ENCODE results near the gene LEMD1.

The LEMD1 gene

DNA sequence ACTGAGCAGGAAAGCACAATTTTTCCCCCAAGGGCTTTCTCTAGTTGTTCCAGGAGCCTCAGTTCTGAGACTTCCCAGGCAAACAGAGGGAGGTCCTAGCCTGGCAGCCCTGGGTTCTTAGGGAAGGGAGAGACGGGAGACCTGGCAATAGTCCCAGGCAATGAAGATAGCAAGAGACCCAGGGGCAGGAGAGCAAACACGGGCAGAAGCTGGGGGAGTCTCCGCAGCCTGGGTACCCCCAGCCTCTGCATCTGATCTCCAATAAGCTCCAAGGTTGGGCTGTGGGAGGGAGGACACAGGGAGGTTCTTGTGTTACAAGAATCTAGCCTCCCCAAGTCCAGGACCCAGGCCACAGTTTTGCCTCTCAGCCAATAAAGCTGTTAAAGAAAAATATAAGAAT lies 31.6 kb upstream of the LEMD1 start:
- Histone ChIP-seq H3K4me1 (ENCODE audit: control insufficient read depth, insufficient read depth, low read length, poor library complexity, severe bottlenecking) (peaks cover 19% of the 10 kb centered on the region), H3K9me3 (ENCODE audit: control insufficient read depth, low read length) (no peaks in the 10 kb centered on the region), H3K36me3 (ENCODE audit: control insufficient read depth, insufficient read depth, low read length) (no peaks in the 10 kb centered on the region), H3K4me3 (ENCODE audit: insufficient read depth, low read depth, low read length, poor library complexity, severe bottlenecking) (no peak overlapping the region), H3K27ac (ENCODE audit: insufficient read depth, low read length, poor library complexity, severe bottlenecking) (no peak overlapping the region), H3K27me3 (replicated peaks; ENCODE audit: control insufficient read depth, insufficient read depth, low read length, poor library complexity, severe bottlenecking) (peaks cover 50% of the 10 kb centered on the region)
- no peak for DNase-seq

DNA sequence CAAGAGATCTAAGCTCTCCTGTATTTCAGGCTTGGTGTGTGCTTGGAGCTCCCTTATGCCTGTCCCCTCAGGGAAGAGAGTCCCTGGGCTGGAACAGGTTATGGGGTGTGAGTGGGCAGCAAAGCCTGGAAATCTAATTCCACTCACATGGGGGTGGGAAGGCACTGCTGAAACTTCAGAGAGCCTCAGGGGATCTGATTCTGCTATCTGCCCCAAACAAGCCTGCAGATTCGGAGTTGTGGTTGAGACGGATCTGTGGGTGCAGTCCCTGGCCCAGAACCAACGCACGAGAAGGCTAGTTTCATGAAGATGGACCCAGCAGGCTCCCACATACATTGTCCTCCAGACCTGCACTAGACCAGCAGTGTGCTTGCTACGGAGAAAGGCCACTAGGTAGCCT lies 31.1 kb upstream of the LEMD1 start:
- no peaks in the 10 kb centered on the region for H3K9me3 ChIP-seq (ENCODE audit: control insufficient read depth, low read length)
- no peak overlapping the region for H3K27ac ChIP-seq (ENCODE audit: insufficient read depth, low read length, poor library complexity, severe bottlenecking)
- H3K4me1 ChIP-seq (ENCODE audit: control insufficient read depth, insufficient read depth, low read length, poor library complexity, severe bottlenecking) = peaks cover 19% of the 10 kb centered on the region
- H3K27me3 ChIP-seq (replicated peaks; ENCODE audit: control insufficient read depth, insufficient read depth, low read length, poor library complexity, severe bottlenecking) = peaks cover 47% of the 10 kb centered on the region
- DNase-seq = no peak
- no peaks in the 10 kb centered on the region for H3K36me3 ChIP-seq (ENCODE audit: control insufficient read depth, insufficient read depth, low read length)
- H3K4me3 ChIP-seq (ENCODE audit: insufficient read depth, low read depth, low read length, poor library complexity, severe bottlenecking) = no peak overlapping the region

- Histone ChIP-seq H3K27me3 (replicated peaks; ENCODE audit: control insufficient read depth, insufficient read depth, low read length, poor library complexity, severe bottlenecking) (peaks cover 41% of the 10 kb centered on the region), H3K36me3 (ENCODE audit: control insufficient read depth, insufficient read depth, low read length) (no peaks in the 10 kb centered on the region), H3K4me3 (ENCODE audit: insufficient read depth, low read depth, low read length, poor library complexity, severe bottlenecking) (no peak overlapping the region), H3K27ac (ENCODE audit: insufficient read depth, low read length, poor library complexity, severe bottlenecking) (no peak overlapping the region), H3K9me3 (ENCODE audit: control insufficient read depth, low read length) (no peaks in the 10 kb centered on the region), H3K4me1 (ENCODE audit: control insufficient read depth, insufficient read depth, low read length, poor library complexity, severe bottlenecking) (peaks cover 19% of the 10 kb centered on the region)
- no peak for DNase-seq
Measured at GRCh38 chr1:205452364-205452763, 30.5 kb upstream of the LEMD1 start.

GRCh38 chr1:205451759-205452164 lies 29.9 kb upstream of the LEMD1 start:
- no peaks in the 10 kb centered on the region for H3K9me3 ChIP-seq (ENCODE audit: control insufficient read depth, low read length)
- peaks cover 35% of the 10 kb centered on the region for H3K27me3 ChIP-seq (replicated peaks; ENCODE audit: control insufficient read depth, insufficient read depth, low read length, poor library complexity, severe bottlenecking)
- no peaks in the 10 kb centered on the region for H3K36me3 ChIP-seq (ENCODE audit: control insufficient read depth, insufficient read depth, low read length)
- H3K4me3 ChIP-seq (ENCODE audit: insufficient read depth, low read depth, low read length, poor library complexity, severe bottlenecking) = no peak overlapping the region
- no peak overlapping the region for H3K27ac ChIP-seq (ENCODE audit: insufficient read depth, low read length, poor library complexity, severe bottlenecking)
- peaks cover 17% of the 10 kb centered on the region for H3K4me1 ChIP-seq (ENCODE audit: control insufficient read depth, insufficient read depth, low read length, poor library complexity, severe bottlenecking)
- DNase-seq = no peak

DNA sequence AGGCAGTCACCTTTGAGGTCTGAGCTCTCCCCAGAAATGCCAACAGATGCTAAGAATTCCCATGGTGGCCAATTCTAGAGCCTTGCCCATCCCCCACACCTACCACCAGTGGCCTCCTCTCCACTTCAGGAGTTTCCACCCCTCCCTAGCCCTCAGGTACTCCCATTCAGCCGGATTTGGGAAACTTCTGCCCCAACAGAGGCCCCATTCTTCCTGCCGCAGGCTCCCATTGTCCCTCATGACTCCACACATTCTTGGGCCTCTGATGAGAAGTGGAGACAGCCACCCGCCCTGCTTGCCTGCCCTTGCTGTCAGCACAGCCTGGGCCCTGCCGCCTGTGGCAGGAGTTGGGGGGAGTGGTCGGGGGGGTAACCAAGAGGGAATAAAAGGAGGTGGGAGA lies 29.3 kb upstream of the LEMD1 start:
- H3K4me3 ChIP-seq (ENCODE audit: insufficient read depth, low read depth, low read length, poor library complexity, severe bottlenecking) = no peak overlapping the region
- H3K4me1 ChIP-seq (ENCODE audit: control insufficient read depth, insufficient read depth, low read length, poor library complexity, severe bottlenecking) = peaks cover 13% of the 10 kb centered on the region
- peaks cover 31% of the 10 kb centered on the region for H3K27me3 ChIP-seq (replicated peaks; ENCODE audit: control insufficient read depth, insufficient read depth, low read length, poor library complexity, severe bottlenecking)
- no peak overlapping the region for H3K27ac ChIP-seq (ENCODE audit: insufficient read depth, low read length, poor library complexity, severe bottlenecking)
- no peak for DNase-seq
- no peaks in the 10 kb centered on the region for H3K9me3 ChIP-seq (ENCODE audit: control insufficient read depth, low read length)
- H3K36me3 ChIP-seq (ENCODE audit: control insufficient read depth, insufficient read depth, low read length) = no peaks in the 10 kb centered on the region

- no peaks in the 10 kb centered on the region for H3K36me3 ChIP-seq (ENCODE audit: control insufficient read depth, insufficient read depth, low read length)
- H3K4me1 ChIP-seq (ENCODE audit: control insufficient read depth, insufficient read depth, low read length, poor library complexity, severe bottlenecking) = peaks cover 5% of the 10 kb centered on the region
- peaks cover 24% of the 10 kb centered on the region for H3K27me3 ChIP-seq (replicated peaks; ENCODE audit: control insufficient read depth, insufficient read depth, low read length, poor library complexity, severe bottlenecking)
- H3K4me3 ChIP-seq (ENCODE audit: insufficient read depth, low read depth, low read length, poor library complexity, severe bottlenecking) = no peak overlapping the region
- no peak overlapping the region for H3K27ac ChIP-seq (ENCODE audit: insufficient read depth, low read length, poor library complexity, severe bottlenecking)
- H3K9me3 ChIP-seq (ENCODE audit: control insufficient read depth, low read length) = no peaks in the 10 kb centered on the region
- no peak for DNase-seq
Measured at GRCh38 chr1:205450448-205450847, 28.6 kb upstream of the LEMD1 start.

GRCh38 chr1:205449750-205450443 lies 28.0 kb upstream of the LEMD1 start:
- Histone ChIP-seq H3K27me3 (replicated peaks; ENCODE audit: control insufficient read depth, insufficient read depth, low read length, poor library complexity, severe bottlenecking) (peaks cover 19% of the 10 kb centered on the region), H3K4me1 (ENCODE audit: control insufficient read depth, insufficient read depth, low read length, poor library complexity, severe bottlenecking) (no peaks in the 10 kb centered on the region), H3K36me3 (ENCODE audit: control insufficient read depth, insufficient read depth, low read length) (no peaks in the 10 kb centered on the region), H3K9me3 (ENCODE audit: control insufficient read depth, low read length) (no peaks in the 10 kb centered on the region), H3K27ac (ENCODE audit: insufficient read depth, low read length, poor library complexity, severe bottlenecking) (no peak overlapping the region), H3K4me3 (ENCODE audit: insufficient read depth, low read depth, low read length, poor library complexity, severe bottlenecking) (no peak overlapping the region)
- no peak for DNase-seq

- no peak for DNase-seq
- H3K9me3 ChIP-seq (ENCODE audit: control insufficient read depth, low read length) = no peaks in the 10 kb centered on the region
- H3K27ac ChIP-seq (ENCODE audit: insufficient read depth, low read length, poor library complexity, severe bottlenecking) = no peak overlapping the region
- H3K4me3 ChIP-seq (ENCODE audit: insufficient read depth, low read depth, low read length, poor library complexity, severe bottlenecking) = no peak overlapping the region
- H3K36me3 ChIP-seq (ENCODE audit: control insufficient read depth, insufficient read depth, low read length) = no peaks in the 10 kb centered on the region
- H3K4me1 ChIP-seq (ENCODE audit: control insufficient read depth, insufficient read depth, low read length, poor library complexity, severe bottlenecking) = no peaks in the 10 kb centered on the region
- H3K27me3 ChIP-seq (replicated peaks; ENCODE audit: control insufficient read depth, insufficient read depth, low read length, poor library complexity, severe bottlenecking) = peaks cover 13% of the 10 kb centered on the region
Measured at GRCh38 chr1:205449254-205449749, 27.4 kb upstream of the LEMD1 start.

DNA sequence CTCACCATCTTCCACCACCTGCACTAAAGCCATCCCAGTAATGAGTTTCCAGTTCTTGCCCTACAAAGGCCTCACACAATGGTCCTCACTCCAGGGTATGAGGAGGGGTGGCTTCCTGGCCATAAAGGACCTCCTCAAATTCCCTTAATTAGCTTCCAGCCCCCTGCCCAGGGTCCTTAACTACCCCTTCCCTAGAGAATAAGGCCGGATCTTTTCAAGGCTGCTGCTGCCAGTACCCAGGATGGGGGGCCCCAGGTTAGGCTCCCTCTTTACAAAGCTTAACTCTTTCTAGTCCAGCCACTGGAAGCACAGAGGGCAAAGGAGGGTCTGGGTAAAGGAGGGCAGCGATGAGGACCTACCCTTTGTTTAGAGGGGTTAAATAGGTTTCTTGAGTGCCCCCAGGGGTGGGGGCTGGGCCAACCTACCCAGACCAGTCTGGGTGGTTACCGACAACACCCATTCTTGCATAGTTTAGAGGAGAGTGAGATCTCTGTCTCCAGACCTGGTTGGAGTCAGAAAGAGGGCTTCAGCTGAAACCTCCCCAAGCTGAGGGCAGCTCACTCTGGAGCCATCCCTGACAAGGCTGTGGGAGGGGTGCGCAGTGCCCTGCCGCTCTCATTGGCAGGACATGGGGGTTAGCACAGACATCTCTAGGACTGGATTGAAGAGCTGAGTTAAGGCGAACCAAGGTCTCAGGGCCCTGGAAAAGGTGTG lies 26.8 kb upstream of the LEMD1 start:
- H3K27me3 ChIP-seq (replicated peaks; ENCODE audit: control insufficient read depth, insufficient read depth, low read length, poor library complexity, severe bottlenecking) = peaks cover 12% of the 10 kb centered on the region
- H3K4me1 ChIP-seq (ENCODE audit: control insufficient read depth, insufficient read depth, low read length, poor library complexity, severe bottlenecking) = no peaks in the 10 kb centered on the region
- DNase-seq = no peak
- no peak overlapping the region for H3K27ac ChIP-seq (ENCODE audit: insufficient read depth, low read length, poor library complexity, severe bottlenecking)
- no peaks in the 10 kb centered on the region for H3K36me3 ChIP-seq (ENCODE audit: control insufficient read depth, insufficient read depth, low read length)
- no peaks in the 10 kb centered on the region for H3K9me3 ChIP-seq (ENCODE audit: control insufficient read depth, low read length)
- H3K4me3 ChIP-seq (ENCODE audit: insufficient read depth, low read depth, low read length, poor library complexity, severe bottlenecking) = no peak overlapping the region

Measured in effector memory CD4-positive, alpha-beta T cell (primary cell).